Endothelial cell of umbilical vein (primary cell): Measurements from ENCODE around the gene THG1L. TPM values are rescaled to one million over a fixed set of nuclear protein-coding genes. Genes with fewer than 3 reads are reported as not detected.

Source experiments
- BruUV-seq: library from RNA; stranded (reverse); fragments of 400-500 nt; replicated peaks from 2 replicates; lab custom pipeline; 2021; lab: Mats Ljungman, UMichigan
- CTCF ChIA-PET: fragments of 300-600, 350-600 bp; sonication (Branson Sonifier 250); formaldehyde crosslinking; loops from one replicate; lab custom pipeline; 2021; ENCODE audit warnings: antibody characterized with exemption, inconsistent platforms; lab: Charles Lee
- POLR2A ChIA-PET: fragments of 300-600, 350-600 bp; sonication (Branson Sonifier 250); formaldehyde crosslinking; loops from one replicate; lab custom pipeline; 2021; ENCODE audit warnings: antibody characterized with exemption, inconsistent platforms; lab: Charles Lee
- DNase-seq: peaks from one replicate; pipeline ENCODE4 v3.0.0-alpha.2; 2011; ENCODE audit warnings: low read depth, low spot score
- FAIRE-seq: peaks from 2 replicates; lab custom pipeline; 2011; peaks lifted over from hg19 to GRCh38; lab: Jason Lieb, UNC
- H2AFZ ChIP-seq: 2 replicates; pipeline ENCODE4 v1.6.0; 2012; ENCODE audit warnings: low read depth, low read length, control low read depth, inconsistent platforms
- H3K27ac ChIP-seq: 2 replicates; pipeline ENCODE4 v1.5.1; 2011; ENCODE audit warnings: low read depth, mild to moderate bottlenecking, control low read depth, low read length, moderate library complexity; ENCODE audit not compliant: insufficient read depth
- H3K27me3 ChIP-seq, 2 experiments: 2 replicates each; pipeline versions ENCODE4 v1.6.0 to v1.6.1; 2011; ENCODE audit warnings: low read length in 2 of 2, mixed read lengths in 1 of 2; ENCODE audit not compliant: control insufficient read depth in 2 of 2, insufficient read depth in 2 of 2
- H3K36me3 ChIP-seq, 2 experiments: 2 replicates in 1 of 2; 3 replicates in 1 of 2; pipeline ENCODE4 v1.5.1; 2011; ENCODE audit warnings: low read length in 2 of 2, mild to moderate bottlenecking in 1 of 2, moderate library complexity in 1 of 2; ENCODE audit not compliant: control insufficient read depth in 2 of 2, insufficient read depth in 2 of 2; ENCODE audit errors: extremely low read depth in 1 of 2
- H3K4me1 ChIP-seq: 3 replicates; pipeline ENCODE4 v1.5.1; 2011; ENCODE audit warnings: mild to moderate bottlenecking, low read length; ENCODE audit not compliant: control insufficient read depth, insufficient read depth; ENCODE audit errors: extremely low read depth
- H3K4me2 ChIP-seq: 2 replicates; pipeline ENCODE4 v1.6.1; 2011; ENCODE audit warnings: low read length, control low read depth, mixed read lengths; ENCODE audit not compliant: insufficient read depth
- H3K4me3 ChIP-seq, 3 experiments: fragments of 200-600 bp in 1 of 3; sonication (generic), shearing (Covaris generic) in 1 of 3; replicated peaks in 1 of 3; 2 replicates each; pipeline ENCODE4 v1.5.1; 2011 to 2016; ENCODE audit warnings: control low read depth in 3 of 3, low read length in 3 of 3, mild to moderate bottlenecking in 2 of 3, inconsistent platforms in 1 of 3, low read depth in 1 of 3, moderate library complexity in 1 of 3; ENCODE audit not compliant: insufficient read depth in 1 of 3
- H3K79me2 ChIP-seq: 2 replicates; pipeline ENCODE4 v1.6.0; 2012; ENCODE audit warnings: low read length, inconsistent platforms; ENCODE audit not compliant: control insufficient read depth, insufficient read depth
- H3K9ac ChIP-seq: replicated peaks from 2 replicates; pipeline ENCODE3; 2011; ENCODE audit warnings: low read length, control low read depth; ENCODE audit not compliant: insufficient read depth; ENCODE audit errors: extremely low read depth
- H3K9me1 ChIP-seq: replicated peaks from 3 replicates; pipeline ENCODE4 v1.6.0; 2011; ENCODE audit warnings: mild to moderate bottlenecking, low read length; ENCODE audit not compliant: control insufficient read depth, insufficient read depth; ENCODE audit errors: extremely low read depth
- H3K9me3 ChIP-seq: replicated peaks from 2 replicates; pipeline ENCODE4 v1.5.1; 2012; ENCODE audit warnings: low read length, inconsistent platforms; ENCODE audit not compliant: control insufficient read depth, insufficient read depth
- H4K20me1 ChIP-seq: replicated peaks from 2 replicates; pipeline ENCODE3; 2011; ENCODE audit warnings: mild to moderate bottlenecking, low read length; ENCODE audit not compliant: control insufficient read depth, insufficient read depth; ENCODE audit errors: extremely low read depth
- EZH2 ChIP-seq: IDR thresholded peaks from 2 replicates; pipeline ENCODE4 v1.6.1; 2012; ENCODE audit warnings: borderline replicate concordance, low read depth, mild to moderate bottlenecking, moderate library complexity, low read length, inconsistent platforms; ENCODE audit not compliant: severe bottlenecking
- FOS ChIP-seq: IDR thresholded peaks from 2 replicates; pipeline ENCODE4 v1.6.1; 2011; ENCODE audit warnings: mild to moderate bottlenecking, low read length, moderate library complexity, borderline replicate concordance; ENCODE audit not compliant: insufficient read depth
- GATA2 ChIP-seq: IDR thresholded peaks from 2 replicates; pipeline ENCODE4 v1.7.0; 2011; ENCODE audit warnings: low read depth, mild to moderate bottlenecking, moderate library complexity, mixed read lengths, low read length; ENCODE audit not compliant: insufficient read length, insufficient read depth
- JUN ChIP-seq: IDR thresholded peaks from 2 replicates; pipeline ENCODE4 v1.6.1; 2011; ENCODE audit warnings: borderline replicate concordance, low read depth; ENCODE audit not compliant: insufficient read length, insufficient read depth
- MYC ChIP-seq: IDR thresholded peaks from one replicate; pipeline ENCODE4 v1.6.1; 2011; ENCODE audit warnings: mild to moderate bottlenecking, low read depth, low read length
- POLR2A ChIP-seq: IDR thresholded peaks from 2 replicates; pipeline ENCODE4 v1.6.1; 2012; ENCODE audit warnings: low read depth, mild to moderate bottlenecking, control low read depth, low read length
- POLR2AphosphoS5 ChIP-seq: IDR thresholded peaks from 2 replicates; pipeline ENCODE4 v1.6.1; 2012; ENCODE audit warnings: low read depth, mild to moderate bottlenecking, control low read depth, low read length, moderate library complexity; ENCODE audit not compliant: insufficient read depth
- dilution Hi-C: fragments of 300-500 bp; cut with MboI; formaldehyde crosslinking; loops from one replicate; pipeline ENCODE4 v1.15.0; 2019; ENCODE audit warnings: low sequenced_read_pairs; ENCODE audit not compliant: extremely low pct_ligation_motif_present
- intact Hi-C: fragments of 100-400 bp; cut with micrococcal nuclease; formaldehyde crosslinking; loops from one replicate; pipeline ENCODE4 v1.10.0; 2022
- polyA plus RNA-seq, 4 experiments: library from polyadenylated mRNA; depleted of rRNA in 3 of 4; stranded (reverse) in 3 of 4; unstranded in 1 of 4; fragments of >200 nt; gene quantifications; 2 replicates each; pipeline versions ENCODE4 v1.2.1 to v1.2.3, GENCODE V29; 2011 to 2012; ENCODE audit warnings: missing spikeins in 1 of 4
- total RNA-seq: library from RNA; stranded (reverse); gene quantifications from 2 replicates; pipeline ENCODE4 v1.2.3, GENCODE V29; 2021
- TF ChIP-seq, protein P1 (sequence below): IDR thresholded peaks from 2 replicates; pipeline ENCODE4 v1.6.1; 2011; ENCODE audit not compliant: insufficient read depth, insufficient read length

Gene THG1L
- total and polyA plus RNA-seq, 2 donors (not counting 3 experiments of a cell fraction or from before 2014, with no cell fraction given) = 4.4 to 7.6 TPM

GRCh38 chr5:157744051-157745011, 13.1 kb downstream of the THG1L start:
- intact Hi-C loops = loop anchor here (5.0 kb wide), 1 partner anchor 492 kb away; no protein-coding TSS in a partner anchor
- peak; percentile 32 for DNase-seq

More at GRCh38 chr5:157744051-157745011, 13.1 kb downstream of the THG1L start:
- dilution Hi-C loops = no loop called here
- peak; percentile 4 for FAIRE-seq
- H3K27me3 ChIP-seq = no peaks in the 10 kb centered on the region
- peak overlapping the region; percentile 58 for H3K27ac ChIP-seq
- no peaks in the 10 kb centered on the region for H3K36me3 ChIP-seq
- no peaks in the 10 kb centered on the region for H3K9me3 ChIP-seq
- H4K20me1 ChIP-seq = no peaks in the 10 kb centered on the region
- ChIA-PET CTCF (interaction anchor here (1.0 to 3.2 kb wide), 26 partner anchors 11 to 595 kb away, joined by 3 to 69 read pairs (median 4); partner anchors contain the start of gene THG1L), POLR2A (interaction anchor here (0.6 kb wide), 1 partner anchor 194 kb away, joined by 3 read pairs; no protein-coding TSS in a partner anchor)
- H3K4me3 ChIP-seq = peak overlapping the region; percentile 54 to 67 (median 67)
- peaks cover 15% of the 10 kb centered on the region for H3K79me2 ChIP-seq
- H3K9ac ChIP-seq = peak overlapping the region; percentile 50
- TF ChIP-seq EZH2 = no peak
- no peak for TF ChIP-seq FOS
- TF ChIP-seq MYC = no peak
- TF ChIP-seq JUN = no peak
- TF ChIP-seq POLR2A = no peak
- no peak for TF ChIP-seq POLR2AphosphoS5
- no peak for TF ChIP-seq GATA2
- TF ChIP-seq, protein P1, sequence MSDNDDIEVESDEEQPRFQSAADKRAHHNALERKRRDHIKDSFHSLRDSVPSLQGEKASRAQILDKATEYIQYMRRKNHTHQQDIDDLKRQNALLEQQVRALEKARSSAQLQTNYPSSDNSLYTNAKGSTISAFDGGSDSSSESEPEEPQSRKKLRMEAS = no peak
- H3K4me1 ChIP-seq = peaks cover 14% of the 10 kb centered on the region
- H3K9me1 ChIP-seq = no peaks in the 10 kb centered on the region
- H2AFZ ChIP-seq = peak overlapping the region; percentile 65
- BruUV-seq = no TSS peak
- H3K4me2 ChIP-seq = peak overlapping the region; percentile 65
